Measurements from ENCODE around the gene PRKCA. TPM values are rescaled to one million over a fixed set of nuclear protein-coding genes. Genes with fewer than 3 reads are reported as not detected.
"Not testable (repeated sequence)": the region's sequence is repeated elsewhere in the genome, so short reads cannot be mapped to it uniquely, and the experiment has no call there.

Gene PRKCA
- total RNA-seq, 1 donor from 2014 or later: 4.3 TPM

DNA sequence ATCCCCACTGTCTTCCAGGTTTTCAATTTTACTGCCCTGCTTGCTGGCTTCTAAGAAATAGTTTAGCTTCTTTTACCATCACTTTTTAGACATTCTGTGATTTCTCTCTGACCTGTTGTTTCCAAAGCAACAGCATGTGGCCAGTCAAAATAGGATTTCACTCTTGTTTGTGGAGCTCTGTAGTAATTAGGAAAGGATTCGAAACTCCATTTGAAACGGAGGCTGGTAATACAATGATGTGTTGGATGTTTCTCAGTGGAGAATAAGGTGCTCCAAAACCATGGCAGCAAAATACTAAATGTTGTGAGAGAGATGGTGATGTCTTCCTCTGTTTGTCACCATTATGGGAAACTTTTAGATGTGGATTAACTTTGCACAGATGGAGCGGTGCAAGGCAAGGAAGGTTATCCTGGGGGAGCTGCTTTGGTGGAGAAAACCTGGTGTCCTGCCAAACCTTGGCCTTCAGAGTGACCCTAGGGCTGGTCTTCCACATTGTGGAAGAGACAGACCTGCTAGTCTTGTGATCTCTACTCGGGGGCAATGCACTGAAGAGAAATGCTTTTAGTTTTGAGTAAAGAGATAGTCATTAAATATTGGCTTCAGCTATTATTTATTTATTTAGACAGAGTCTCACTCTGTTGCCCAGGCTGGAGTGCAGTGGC lies 79.4 kb downstream of the PRKCA start:
- DNase-seq (ENCODE audit: low spot score): no peak

DNA sequence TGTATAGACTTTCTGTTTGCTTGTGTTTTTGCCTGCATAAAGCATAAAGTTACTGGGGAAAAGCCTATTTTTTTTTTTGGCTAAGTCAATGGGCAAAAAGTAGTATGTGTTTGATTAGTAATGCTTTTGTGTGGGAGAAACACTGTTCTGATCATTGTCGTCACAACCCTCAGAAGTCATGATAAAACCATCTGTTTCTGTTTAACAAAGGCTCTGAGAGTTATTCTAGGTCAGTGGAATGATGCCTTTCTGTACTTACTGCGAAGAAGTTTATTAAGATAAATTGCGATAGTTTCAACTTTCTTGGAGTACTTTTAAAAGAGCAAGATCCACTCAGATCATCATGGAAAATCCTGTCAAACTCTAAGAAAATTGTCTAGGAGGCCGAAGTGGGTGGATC lies 80.9 kb downstream of the PRKCA start:
- peak; percentile 40 for DNase-seq (ENCODE audit: low spot score)

DNA sequence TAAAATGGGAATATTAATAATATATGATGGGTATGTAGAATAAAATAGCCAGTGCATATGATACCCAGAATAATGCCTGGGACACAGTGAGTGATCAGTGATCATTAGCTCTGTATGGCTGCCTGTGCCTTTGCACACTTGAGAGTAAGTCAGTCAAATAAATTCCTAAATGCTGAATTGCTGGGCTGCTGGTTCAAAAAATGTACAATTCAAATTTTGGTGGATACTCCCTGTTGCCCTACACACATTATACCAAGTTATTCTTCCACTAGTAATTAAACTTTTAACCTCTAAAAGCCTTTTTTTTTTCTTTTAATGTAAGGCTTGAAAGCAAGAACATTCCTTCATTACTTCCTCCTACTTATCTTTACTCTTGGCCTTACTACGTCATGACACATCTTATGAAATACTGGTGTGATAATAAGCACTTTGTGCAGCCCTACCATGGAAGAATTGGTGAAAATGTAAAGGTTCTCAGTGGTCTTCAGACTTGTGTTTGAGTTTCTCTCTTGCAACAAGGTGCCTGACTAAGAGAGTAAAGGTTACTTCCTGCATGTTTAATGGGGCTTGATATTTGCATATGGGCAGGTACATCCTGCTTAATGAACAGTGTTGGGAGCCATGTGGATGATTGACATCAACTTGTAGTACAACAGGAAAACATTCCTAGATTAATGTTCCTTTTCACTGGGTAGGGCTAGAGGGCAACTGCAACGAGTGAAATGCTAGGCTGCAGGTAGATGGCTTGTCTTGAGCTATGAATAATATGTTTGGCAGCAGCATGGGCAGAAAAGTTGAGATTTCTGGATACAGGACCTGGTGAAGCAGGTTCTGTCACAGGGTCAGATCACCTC lies 84.3 kb downstream of the PRKCA start:
- DNase-seq (ENCODE audit: low spot score): no peak

DNA sequence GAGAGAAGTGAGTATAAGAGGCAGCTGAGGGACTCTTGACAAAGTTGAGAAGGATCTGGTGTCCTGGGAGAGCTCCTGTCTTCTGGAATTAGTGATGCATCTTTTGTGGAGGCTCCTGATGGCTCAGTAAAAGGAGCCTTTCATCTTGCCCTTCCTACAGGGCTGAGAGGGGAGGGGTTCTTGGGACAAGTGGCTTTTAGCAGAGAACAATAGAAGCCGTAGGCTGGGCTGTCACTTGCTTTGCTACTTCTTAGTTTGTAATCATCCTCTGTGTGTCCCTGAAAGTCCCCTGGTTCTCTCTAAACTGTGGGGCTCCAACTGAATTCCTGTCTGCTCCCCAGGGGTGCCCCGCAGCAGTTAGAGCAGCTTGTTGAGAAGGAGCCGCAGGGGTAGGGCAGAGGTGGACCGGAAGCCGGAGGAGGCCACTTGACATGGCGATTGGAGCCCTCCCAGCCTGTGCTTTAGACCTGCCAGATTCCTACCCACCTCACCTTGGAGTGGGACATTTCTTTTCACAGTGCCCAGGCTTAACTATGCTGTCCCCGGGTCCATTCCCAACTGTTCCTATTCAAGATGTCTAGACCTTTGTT lies 85.1 kb downstream of the PRKCA start:
- DNase-seq (ENCODE audit: low spot score): no peak

DNA sequence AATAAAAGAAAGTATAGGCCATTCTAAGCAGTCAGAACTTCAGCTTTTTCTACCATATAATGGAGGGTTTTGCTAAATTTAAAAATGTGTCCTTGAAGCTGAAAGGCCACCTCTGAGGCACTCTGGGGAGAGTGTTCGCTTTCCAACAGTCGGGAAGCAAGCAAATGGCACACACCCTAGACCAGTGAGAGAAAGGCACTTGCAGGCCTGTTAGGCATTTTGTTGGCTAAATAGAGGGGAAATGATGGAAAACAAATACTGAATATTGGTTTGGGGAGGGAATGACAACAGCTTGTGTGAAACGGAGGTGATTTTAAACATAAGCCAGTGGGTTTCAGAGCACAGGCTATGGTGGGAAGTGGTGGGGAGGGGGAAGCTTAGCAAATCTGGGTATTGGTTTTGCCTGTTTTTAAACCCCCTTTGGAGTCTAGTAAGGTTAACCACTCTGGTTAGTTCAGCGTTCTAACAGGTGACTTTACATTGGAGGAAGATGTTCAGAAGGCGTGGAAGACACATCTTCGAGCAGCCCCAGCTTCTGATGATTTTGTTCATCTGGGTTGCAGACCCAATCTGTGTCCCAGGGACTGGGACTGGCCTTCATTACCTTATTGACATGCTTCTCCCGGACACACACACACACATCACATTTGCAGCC lies 90.5 kb downstream of the PRKCA start:
- no peak for DNase-seq (ENCODE audit: low spot score)

DNA sequence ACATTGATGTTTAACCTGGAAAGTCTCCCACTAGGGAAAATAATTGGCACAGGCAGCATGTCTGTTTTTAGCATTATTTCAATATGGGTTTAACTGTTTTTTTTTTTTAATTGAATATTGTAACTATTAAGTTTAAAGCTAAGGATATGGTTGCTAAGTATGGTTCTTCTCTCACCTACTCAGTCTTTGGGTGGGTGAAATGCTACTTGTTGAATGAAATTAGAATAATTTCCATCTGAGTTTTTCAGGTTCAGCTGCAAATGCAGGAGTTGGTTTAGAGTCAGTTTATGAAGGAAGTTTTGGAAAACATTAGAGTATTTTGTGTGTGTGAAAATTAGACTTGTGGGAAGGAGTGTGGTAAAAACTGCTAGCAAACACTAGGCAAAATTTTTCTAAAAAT lies 93.5 kb downstream of the PRKCA start:
- DNase-seq (ENCODE audit: low spot score): no peak

DNA sequence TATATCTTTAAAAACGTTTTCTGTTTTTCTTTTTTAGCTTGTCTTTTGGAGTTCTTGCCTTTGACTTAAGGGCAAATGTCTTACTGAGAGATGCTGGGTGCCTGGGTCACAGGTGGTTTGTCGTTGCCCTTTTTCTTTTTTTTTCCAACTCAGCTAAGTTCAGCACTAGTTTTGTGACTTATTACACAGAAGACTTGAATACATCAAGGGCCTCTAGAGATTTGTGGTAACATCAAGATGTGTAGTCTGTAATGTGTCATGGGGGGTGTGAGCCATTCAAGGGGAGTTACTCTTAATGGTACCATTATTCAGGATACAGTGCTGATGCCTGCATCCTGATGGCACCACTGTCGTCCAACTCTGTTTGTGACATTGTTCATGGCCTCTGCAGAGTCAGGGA lies 95.1 kb downstream of the PRKCA start:
- DNase-seq (ENCODE audit: low spot score): no peak

DNA sequence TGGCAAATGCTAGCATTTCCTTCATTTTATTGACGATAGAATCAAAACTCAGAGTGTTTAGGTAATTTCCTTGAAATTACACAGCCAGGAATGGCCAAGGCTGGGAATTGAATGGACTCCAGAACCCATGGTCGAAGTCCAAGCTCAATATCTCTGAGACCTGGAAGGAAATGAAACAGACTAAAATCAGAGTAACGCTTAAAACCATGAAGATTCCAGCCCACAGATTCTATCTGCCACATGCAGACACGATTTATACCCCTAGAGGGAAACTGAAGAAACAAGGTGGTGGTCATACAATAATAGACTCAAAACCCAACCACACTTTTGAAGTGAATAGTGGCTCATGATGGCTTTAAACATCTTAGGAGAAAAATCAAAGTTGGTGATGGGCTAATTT lies 95.6 kb downstream of the PRKCA start:
- DNase-seq (ENCODE audit: low spot score): no peak

DNA sequence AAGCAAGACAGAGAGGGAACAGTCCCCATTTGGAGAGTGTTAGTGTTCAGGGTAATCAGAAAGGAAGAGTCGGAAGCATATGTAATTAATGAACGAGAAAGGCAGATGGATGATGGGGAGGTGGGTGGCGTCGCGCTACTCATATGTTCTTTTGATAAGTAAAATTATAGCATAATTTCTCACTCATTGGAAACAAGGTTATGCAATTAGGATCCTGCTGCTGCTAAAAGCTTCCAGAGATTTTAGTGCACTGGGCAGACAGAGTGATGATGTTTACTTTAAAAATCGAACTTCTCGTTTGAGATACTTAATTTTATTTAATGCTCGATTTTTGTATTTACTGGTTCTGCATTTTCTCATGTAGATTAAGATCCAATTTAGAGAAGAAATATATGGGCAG lies 96.2 kb downstream of the PRKCA start:
- DNase-seq (ENCODE audit: low spot score): no peak

DNA sequence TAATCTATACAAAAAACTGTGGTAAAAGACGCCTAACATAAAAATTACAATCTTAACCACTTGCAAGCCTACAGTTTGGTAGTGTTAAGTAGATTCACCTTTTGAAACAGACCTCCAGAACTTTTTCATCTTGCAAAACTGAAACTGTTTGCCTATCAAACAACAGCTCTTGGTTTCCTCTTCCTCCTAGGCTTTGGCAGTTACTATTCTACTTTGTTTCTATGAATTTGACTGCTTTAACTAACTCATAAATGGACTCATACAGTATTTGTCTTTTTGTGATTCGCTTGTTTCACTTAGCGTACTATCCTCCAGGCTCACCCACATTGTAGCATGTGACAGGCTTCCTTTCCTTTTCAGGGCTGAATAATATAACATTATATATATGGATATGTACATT lies 97.0 kb downstream of the PRKCA start:
- no peak for DNase-seq (ENCODE audit: low spot score)

DNA sequence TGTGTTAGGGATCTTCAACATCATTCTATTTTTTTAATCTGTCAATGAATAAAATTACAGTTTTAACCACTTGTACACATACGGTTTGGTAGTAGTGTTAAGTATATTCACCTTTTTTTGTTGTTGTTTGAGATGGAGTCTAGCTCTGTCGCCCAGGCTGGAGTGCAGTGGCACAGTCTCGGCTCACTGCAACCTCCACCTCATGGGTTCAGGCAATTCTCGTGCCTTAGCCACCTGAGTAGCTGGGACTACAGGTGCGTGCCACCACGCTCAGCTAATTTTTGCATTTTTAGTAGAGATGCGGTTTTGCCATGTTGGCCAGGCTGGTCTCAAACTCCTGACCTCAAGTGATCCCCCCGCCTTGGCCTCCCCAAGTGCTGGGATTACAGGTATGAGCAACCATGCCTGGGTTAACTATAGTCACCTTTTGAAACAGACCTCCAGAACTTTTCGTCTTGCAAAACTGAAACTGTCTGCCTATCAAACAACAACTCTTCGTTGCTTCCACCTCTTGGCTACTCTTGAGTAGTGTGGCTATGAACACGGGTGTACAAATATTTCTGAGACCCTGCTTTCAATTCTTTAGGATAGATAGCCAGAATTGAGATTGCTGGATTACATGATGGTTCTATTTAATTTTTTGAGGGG lies 97.8 kb downstream of the PRKCA start:
- not testable (repeated sequence) for DNase-seq (ENCODE audit: low spot score)

DNA sequence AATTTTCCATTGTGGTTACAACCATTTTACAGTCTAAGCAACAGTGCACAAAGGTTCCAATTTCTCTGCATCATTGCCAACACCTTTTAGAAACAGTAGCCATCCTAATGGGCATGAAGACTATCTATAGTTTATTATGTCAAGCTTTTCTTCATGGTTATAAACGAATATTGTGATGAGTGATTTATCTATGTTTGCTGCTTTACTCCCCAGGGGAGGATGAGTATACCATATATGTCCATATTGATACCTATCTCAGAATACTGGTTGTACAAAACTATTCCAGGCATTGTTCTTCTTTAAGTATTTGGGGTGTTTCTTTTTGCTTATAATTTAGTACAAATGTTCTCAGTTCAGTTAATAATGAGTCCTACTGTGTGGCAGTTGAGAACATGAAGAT lies 98.3 kb downstream of the PRKCA start:
- DNase-seq (ENCODE audit: low spot score): no peak

DNA sequence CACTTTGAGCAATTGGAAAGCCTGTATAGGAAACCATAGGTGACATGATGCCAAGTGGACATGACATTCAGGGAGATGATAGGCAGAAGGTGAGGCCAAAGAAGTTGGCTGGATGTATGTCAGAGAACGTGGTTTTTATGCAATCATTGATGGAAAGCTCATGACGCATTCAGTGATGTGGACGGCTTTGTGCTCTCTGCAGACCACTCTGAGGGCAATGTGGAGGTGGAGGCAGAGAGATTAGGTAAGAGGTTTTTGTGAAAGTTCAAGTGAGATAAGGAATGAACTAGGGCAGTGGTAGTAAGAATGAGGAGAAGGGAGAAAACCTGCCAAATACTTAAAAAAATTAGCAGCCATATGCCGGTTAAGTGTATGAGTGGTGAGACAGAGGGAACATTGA lies 99.0 kb downstream of the PRKCA start:
- DNase-seq (ENCODE audit: low spot score): no peak

DNA sequence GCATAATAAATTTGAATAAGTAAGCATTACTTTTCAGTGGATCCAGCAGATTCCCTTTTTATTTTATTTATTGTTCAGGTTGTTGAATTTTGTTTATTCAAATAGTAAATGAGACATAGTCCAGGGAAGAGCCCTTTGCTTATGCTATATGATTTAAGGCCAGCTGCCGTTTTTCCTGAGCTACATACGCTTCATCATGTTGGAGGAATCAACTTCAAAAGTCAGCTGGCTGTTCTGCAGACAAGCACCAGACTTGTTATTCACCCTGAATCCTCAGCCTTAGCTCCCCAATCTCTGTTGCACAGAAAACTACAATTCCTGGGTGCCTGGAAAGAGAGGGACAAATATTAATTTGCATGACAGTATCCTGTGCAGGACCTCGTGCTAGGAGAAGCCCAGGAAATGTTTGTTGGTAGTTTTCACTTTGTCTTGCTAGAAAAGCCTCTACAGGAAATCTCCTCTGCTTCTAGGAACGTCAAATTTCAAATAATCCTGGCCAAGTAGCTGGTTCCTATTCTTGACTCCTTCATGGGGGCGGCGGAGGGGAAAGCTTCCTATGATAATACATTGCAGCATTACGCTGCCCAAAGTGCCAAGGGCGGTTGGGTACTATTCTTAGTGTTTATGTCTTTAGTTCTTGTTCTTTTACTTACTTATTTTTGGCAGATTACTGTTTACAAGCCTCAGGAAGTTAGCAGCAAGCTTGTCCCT lies 101.6 kb downstream of the PRKCA start:
- peak; percentile 52 for DNase-seq (ENCODE audit: low spot score)

DNA sequence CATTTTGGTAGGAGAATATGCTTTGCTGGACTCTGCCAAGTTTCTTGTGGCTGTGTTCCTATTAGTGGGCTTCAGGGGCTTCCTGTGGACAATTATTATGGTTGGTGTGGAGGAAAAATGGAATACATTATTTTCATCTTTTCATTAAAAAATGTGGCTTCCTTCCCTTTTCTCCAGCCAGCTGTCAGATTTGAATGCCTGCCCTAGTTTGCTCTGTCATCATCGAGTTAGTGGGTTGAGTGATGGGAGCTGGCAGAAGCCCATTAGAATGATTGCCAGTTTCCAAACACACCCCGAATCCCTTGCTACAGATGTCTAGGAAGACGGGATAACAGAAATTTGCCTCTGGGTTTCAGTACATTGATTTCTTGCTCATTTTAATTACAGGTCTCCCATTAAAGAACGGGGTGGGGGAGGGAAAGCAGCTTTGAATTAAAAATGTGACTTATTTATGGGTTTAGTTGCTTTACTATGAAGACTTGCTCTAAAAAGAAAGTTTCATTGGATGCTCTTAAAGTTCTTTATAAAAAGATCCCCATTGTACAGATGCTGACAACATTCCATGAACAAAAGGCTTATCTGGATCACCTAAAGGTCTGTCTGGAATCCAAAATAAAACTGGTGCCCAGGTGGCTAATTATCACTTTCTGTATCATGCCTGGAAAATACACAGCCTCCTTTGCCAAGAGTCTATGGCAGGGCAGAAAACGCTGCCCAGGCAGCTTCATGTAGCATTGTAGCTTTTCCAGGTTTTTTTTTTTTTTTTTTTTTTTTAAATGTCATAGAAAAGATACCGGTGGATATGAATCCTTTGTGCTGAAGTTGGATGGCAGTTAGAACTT lies 103.6 kb downstream of the PRKCA start:
- no peak for DNase-seq (ENCODE audit: low spot score)

DNA sequence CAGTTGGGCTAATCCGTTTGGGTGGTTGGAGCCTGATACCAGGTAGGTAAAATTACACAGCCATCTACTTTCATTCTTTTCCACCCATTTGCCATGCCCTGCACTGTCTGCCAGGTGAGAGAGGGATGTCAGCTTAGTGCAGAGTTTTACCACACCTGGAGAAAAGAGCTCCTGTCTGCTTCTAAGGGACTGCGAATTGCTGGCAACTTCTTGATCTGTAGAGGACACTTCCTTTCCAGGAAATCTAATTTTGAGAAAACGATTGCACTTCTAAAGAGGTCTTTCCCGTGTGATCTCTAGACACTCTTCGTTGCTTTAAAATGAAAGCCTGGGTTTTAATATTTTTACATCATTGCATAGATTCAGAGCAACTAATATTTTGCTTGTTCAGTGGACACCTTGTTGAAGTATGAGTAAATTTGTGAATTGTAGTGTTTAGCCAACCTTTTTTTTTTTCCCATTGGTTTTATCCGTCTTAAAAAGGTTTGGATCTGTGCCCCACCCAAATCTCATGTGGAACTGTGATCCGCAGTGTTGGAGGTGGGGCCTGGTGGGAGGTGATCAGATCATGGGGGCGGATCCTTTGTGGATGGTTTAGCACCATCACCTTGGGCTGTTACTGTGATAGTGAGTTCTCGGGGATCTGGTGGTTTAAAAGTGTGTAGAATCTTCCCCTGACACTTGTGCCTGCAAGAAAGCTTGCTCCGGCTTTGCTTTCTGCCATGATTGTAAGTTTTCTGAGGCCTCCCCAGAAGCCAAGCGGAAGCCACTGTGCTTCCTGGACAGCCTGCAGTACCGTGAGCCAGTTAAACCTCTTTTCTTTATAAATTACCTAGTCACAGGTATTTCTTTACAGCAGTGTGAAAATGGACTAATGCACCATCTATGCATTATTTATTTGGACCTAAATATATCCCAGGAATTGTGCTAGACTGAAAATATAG lies 104.6 kb downstream of the PRKCA start:
- no peak for DNase-seq (ENCODE audit: low spot score)

DNA sequence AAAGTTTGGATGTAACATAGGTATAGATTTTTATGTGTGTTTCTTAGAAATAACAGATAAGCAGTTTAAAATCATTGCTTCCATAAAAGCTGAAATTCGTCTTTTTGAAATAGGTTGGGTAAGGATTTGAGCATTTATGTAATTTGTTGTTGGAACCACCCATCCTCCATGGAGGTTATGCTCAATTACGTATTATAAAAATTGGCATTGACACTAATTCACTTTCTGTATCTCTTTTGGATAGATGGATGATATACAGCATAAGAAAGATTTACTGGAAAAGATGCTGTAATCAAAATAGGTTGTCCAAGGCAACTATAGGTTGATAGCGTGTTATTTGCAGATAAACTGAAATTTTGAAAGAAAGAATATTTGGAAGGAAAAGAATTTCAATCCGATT lies 105.5 kb downstream of the PRKCA start:
- DNase-seq (ENCODE audit: low spot score): no peak

DNA sequence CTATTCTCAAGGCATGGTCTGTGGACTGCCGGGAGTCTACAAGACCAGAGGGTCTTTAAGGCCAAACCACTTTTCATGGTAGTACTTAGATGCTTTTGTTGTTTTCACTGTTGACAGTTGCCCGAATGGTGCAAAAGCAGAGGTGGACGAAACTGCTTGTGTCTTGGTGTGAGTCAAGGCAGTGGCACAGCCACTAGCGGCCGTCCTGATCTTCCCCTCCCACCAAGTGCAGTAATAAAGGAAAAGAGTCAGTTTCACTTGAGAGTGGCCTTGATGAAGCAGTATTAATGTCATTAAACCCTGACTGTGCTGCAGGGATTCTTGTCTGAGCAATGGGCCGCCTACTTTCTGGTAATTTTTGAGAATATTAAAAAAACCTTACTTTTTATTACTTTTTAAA lies 109.1 kb downstream of the PRKCA start:
- no peak for DNase-seq (ENCODE audit: low spot score)

All from umbilical cord (tissue), 2 donors.